Measurements from ENCODE around the gene RHOU.

Gene RHOU

DNA sequence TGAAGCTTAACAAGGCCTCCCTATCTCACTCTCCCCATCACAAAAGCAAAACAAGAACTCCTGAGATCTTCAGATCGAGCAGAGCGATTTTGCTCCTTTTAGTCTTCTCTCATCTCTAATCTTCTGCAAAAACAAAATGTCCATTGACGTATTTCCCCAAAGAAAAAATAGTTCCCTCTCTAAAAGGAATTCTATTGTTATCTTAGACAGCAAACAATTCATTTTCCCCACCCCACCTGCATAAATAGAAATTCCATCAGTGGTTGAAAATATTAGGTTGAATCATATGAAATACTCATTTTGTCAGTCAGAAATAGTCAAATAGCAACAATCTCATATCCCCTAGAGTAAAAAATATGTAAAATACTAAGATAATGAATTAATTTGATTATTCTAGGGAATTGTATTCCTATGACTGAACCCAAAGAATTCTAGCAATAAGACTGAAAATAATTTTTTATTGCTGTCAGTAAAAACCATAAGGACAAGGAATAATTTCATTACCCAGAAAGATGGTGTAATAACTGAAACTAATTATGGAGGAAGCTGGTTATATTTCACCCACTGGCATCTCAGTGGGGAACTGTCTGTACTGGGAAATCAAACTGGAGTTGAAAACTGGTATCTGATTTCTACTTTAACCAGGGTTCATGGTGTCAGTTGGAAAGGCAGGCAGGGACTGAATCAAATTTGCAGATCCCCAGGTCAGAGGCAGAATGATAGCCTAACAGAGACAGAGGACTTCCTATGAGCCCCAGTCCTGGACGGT, 51.3 kb downstream of the RHOU start:
- no peak for DNase-seq

DNA sequence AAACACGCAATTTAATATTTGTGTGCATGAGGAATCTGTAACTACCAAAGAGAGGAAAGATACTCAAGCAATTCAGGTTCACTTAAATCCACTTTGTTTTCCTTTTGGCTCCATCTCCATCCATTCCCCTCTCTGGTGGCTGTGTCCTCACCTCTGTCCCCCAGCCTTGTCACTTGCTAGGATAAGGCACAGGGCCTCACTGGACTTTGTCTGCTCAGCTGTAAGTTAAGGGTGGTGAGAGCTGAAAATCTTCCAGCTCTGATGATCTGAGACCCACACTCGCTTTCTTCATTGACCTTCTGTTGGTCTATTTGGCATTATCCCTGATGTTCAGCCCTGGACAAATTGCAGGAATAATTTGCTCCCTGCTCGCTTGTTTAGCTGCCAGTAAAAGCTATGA, 56.5 kb downstream of the RHOU start:
- DNase-seq, result no peak

DNA sequence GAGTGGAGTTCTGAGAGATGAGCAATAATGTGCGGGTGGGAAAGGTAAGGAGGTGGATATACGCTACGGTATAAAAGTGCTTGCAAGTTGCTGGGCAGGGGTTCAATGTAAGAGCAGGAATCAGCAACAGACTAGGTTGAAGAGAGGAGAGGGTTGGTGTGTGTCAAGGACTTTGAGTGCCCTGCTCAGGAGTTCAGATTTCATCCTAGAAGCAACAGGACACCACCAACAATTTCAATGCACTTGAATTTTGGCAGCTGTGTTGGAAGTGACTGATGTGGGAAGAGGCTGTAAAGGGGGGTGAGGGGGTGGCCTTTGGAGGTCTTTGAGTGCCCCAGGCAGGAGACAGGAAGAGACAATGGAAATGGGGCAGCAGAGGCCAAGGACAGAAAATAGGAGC, 57.3 kb downstream of the RHOU start:
- DNase-seq, result no peak

DNA sequence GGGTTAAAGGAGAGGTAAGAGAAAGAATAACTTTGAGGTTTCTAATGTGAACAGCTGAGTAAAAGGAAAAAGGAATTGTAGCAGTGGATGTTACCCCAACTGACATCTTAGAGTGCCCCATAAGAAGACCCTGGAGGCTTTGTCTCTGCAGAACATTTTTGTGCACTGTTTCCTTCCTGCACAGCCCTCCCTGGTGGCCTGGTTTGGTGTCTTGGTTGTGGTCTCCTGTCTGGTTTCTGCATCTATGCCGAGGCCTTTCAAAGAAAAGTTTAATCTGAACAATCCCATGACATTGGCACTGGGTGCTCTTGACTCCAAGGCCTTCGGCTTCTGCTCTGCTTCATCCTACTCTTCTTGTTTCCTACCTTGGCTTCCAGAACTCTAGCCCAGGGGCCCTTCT, 57.8 kb downstream of the RHOU start:
- no peak for DNase-seq

GRCh38 chr1:228794173-228794572, 58.9 kb downstream of the RHOU start:
- DNase-seq, result no peak

GRCh38 chr1:228794810-228795209, 59.5 kb downstream of the RHOU start:
- no peak for DNase-seq

DNA sequence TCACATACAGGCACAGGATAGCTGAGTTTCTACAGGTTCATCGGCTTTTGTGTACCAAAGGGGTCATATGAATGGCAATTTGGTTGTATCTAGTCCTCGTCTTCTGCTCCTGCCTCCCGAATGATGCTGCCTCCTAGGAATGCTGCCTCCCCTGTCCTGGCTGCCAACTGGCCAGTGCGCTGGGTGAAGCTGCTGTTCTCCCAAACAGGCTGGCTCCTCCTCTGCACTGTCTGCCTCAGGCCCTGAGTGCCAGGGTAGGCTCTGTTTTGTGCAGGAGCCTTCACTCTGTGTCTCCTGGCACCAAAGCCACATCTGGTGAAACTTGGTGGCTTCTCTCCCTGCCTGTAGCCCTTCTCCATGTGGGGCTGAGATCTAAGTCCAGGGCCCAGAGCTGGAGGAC, 60.3 kb downstream of the RHOU start:
- no peak for DNase-seq

All from NCI-H446 treated with DMSO at 0.1 percent for 48 hours (cell line).